GM19397 (cell line): ENCODE measurements around the gene PTGES.

ENCODE experiments used
- ATAC-seq: cut with Tn5 transposase; IDR thresholded peaks from one replicate; pipeline ENCODE4 v1.9.1; 2021; ENCODE audit warnings: mild to moderate bottlenecking, moderate library complexity; ENCODE audit not compliant: unreplicated experiment

The PTGES gene

GRCh38 chr9:129696944-129697655 is 55.7 kb downstream of the PTGES start:
- no peak for ATAC-seq

GRCh38 chr9:129695870-129696269 is 57.0 kb downstream of the PTGES start:
- ATAC-seq: no peak

- ATAC-seq: no peak
Measured at GRCh38 chr9:129694243-129694646, 58.6 kb downstream of the PTGES start.

- ATAC-seq: no peak
Measured at GRCh38 chr9:129693741-129694140, 59.1 kb downstream of the PTGES start.

- no peak for ATAC-seq
Measured at GRCh38 chr9:129692534-129692933, 60.3 kb downstream of the PTGES start.
